HepG2 (cell line): ENCODE data around the gene B3GNT9. TPM values are rescaled to one million over a fixed set of nuclear protein-coding genes. Genes with fewer than 3 reads are reported as not detected.

Experiments used
- CC2D1A ChIP-seq: sonication (generic); formaldehyde crosslinking; IDR thresholded peaks from 2 replicates; pipeline ENCODE4 v1.8.1; 2023; ENCODE audit warnings: mild to moderate bottlenecking, missing genetic modification reagents
- CENPX ChIP-seq: sonication (generic); formaldehyde crosslinking; IDR thresholded peaks from 2 replicates; pipeline ENCODE4 v1.9.0; 2021; ENCODE audit warnings: mild to moderate bottlenecking, missing genetic modification reagents, moderate library complexity
- EHMT2 ChIP-seq: fragments of 200-600 bp; sonication (generic); IDR thresholded peaks from 2 replicates; pipeline ENCODE4 v1.7.0; 2017; ENCODE audit warnings: antibody characterized with exemption, low read depth, low read length, borderline replicate concordance
- FIP1L1 ChIP-seq: fragments of 200-400 bp; formaldehyde crosslinking; IDR thresholded peaks from 2 replicates; pipeline ENCODE4 v1.6.1; 2018; ENCODE audit warnings: low read depth, mild to moderate bottlenecking, low read length, moderate library complexity, borderline replicate concordance; ENCODE audit not compliant: insufficient read depth
- FOXM1 ChIP-seq: sonication (generic); formaldehyde crosslinking; IDR thresholded peaks from 2 replicates; pipeline ENCODE4 v1.5.0; 2020; ENCODE audit warnings: missing genetic modification reagents
- GABPA ChIP-seq, 2 experiments: IDR thresholded peaks; 2 replicates each; pipeline ENCODE4 v1.6.1; 2011 to 2016; ENCODE audit warnings: low read depth in 2 of 2, low read length in 1 of 2, missing biosample characterization in 1 of 2, missing genetic modification characterization in 1 of 2
- GMEB1 ChIP-seq: sonication (generic); formaldehyde crosslinking; IDR thresholded peaks from 2 replicates; pipeline ENCODE4 v1.5.1; 2020; ENCODE audit warnings: missing genetic modification reagents, mild to moderate bottlenecking, borderline replicate concordance
- GPN1 ChIP-seq: sonication (generic); formaldehyde crosslinking; IDR thresholded peaks from 2 replicates; pipeline ENCODE4 v1.5.1; 2020; ENCODE audit warnings: missing genetic modification reagents, borderline replicate concordance
- HES4 ChIP-seq: sonication (generic); formaldehyde crosslinking; IDR thresholded peaks from 2 replicates; pipeline ENCODE4 v1.9.0; 2021; ENCODE audit warnings: mild to moderate bottlenecking, missing genetic modification reagents, borderline replicate concordance
- MAFK ChIP-seq, 2 experiments: IDR thresholded peaks in 1 of 2; conservative IDR thresholded peaks in 1 of 2; 2 replicates each; pipeline ENCODE4 v1.6.1; 2011; ENCODE audit warnings: improper control_type of control experiment in 2 of 2, low read length in 2 of 2
- MYNN ChIP-seq: sonication (generic); formaldehyde crosslinking; IDR thresholded peaks from 2 replicates; pipeline ENCODE4 v1.4.0; 2020; ENCODE audit warnings: mild to moderate bottlenecking, low read depth, missing genetic modification reagents
- PAF1 ChIP-seq: IDR thresholded peaks from 2 replicates; pipeline ENCODE4 v1.6.1; 2016; ENCODE audit warnings: missing genetic modification reagents, missing compliant biosample characterization
- PHF8 ChIP-seq: sonication (generic); formaldehyde crosslinking; IDR thresholded peaks from 2 replicates; pipeline ENCODE4 v1.5.0; 2020; ENCODE audit warnings: missing genetic modification reagents
- POGZ ChIP-seq: sonication (generic); formaldehyde crosslinking; IDR thresholded peaks from 2 replicates; pipeline ENCODE4 v1.4.0; 2020; ENCODE audit warnings: mild to moderate bottlenecking, missing genetic modification reagents
- SMAD3 ChIP-seq: sonication (generic); formaldehyde crosslinking; IDR thresholded peaks from 2 replicates; pipeline ENCODE4 v1.4.0; 2020; ENCODE audit warnings: missing genetic modification reagents
- TERF1 ChIP-seq: sonication (generic); formaldehyde crosslinking; IDR thresholded peaks from 2 replicates; pipeline ENCODE4 v1.8.0; 2022; ENCODE audit warnings: mild to moderate bottlenecking, missing genetic modification reagents, moderate library complexity
- TIGD3 ChIP-seq: sonication (generic); formaldehyde crosslinking; IDR thresholded peaks from 2 replicates; pipeline ENCODE4 v1.5.1; 2020; ENCODE audit warnings: mild to moderate bottlenecking, missing genetic modification reagents, borderline replicate concordance
- ZBTB25 ChIP-seq: IDR thresholded peaks from 2 replicates; pipeline ENCODE4 v1.6.1; 2018; ENCODE audit warnings: missing genetic modification reagents
- ZNF280D ChIP-seq: sonication (generic); formaldehyde crosslinking; IDR thresholded peaks from 2 replicates; pipeline ENCODE4 v1.5.1; 2020; ENCODE audit warnings: mild to moderate bottlenecking, missing genetic modification reagents
- ZNF546 ChIP-seq: sonication (generic); formaldehyde crosslinking; conservative IDR thresholded peaks from 2 replicates; pipeline ENCODE4 v1.8.1; 2023; ENCODE audit warnings: mild to moderate bottlenecking, missing genetic modification reagents
- ZNF766 ChIP-seq: sonication (generic); formaldehyde crosslinking; IDR thresholded peaks from 2 replicates; pipeline ENCODE4 v1.5.0; 2020; ENCODE audit warnings: missing genetic modification reagents, borderline replicate concordance
- ZNF773 ChIP-seq: sonication (generic); formaldehyde crosslinking; IDR thresholded peaks from 2 replicates; pipeline ENCODE4 v1.4.0; 2020; ENCODE audit warnings: missing genetic modification reagents, borderline replicate concordance
- polyA plus RNA-seq, 8 experiments: library from polyadenylated mRNA; depleted of rRNA in 3 of 8; stranded (reverse) in 7 of 8; unstranded in 1 of 8; fragments of >200 nt; fragmentation: Illumina TruSeq in 4 of 8; extraction: Trizol in 4 of 8; gene quantifications; 2 replicates each; pipeline versions ENCODE4 v1.2.1 to v1.2.3, GENCODE V29; 2011 to 2016; ENCODE audit warnings: low read depth in 4 of 8, missing spikeins in 1 of 8, mixed read lengths in 1 of 8; ENCODE audit not compliant: insufficient read depth in 1 of 8
- total RNA-seq, 5 experiments: library from RNA; depleted of rRNA; stranded (reverse); fragments of >200 nt; fragmentation: Illumina TruSeq; extraction: Trizol; gene quantifications; 2 replicates each; pipeline ENCODE4 v1.2.3, GENCODE V29; 2016; ENCODE audit warnings: low read depth in 1 of 5

B3GNT9 gene
- total and polyA plus RNA-seq, 2 of the 13 experiments (the other 11 are each of a cell fraction or from before 2014, with no cell fraction given), result 1.5 to 3.1 TPM

- TF ChIP-seq TERF1 (CRISPR knock-in tag), result no peak
- TF ChIP-seq HES4 (CRISPR knock-in tag), result no peak
- no peak for TF ChIP-seq CENPX (CRISPR knock-in tag)
- TF ChIP-seq MYNN (CRISPR knock-in tag), result 0 out of 2 replicates have a peak, but pooled peaks have one; percentile 29
- no peak for TF ChIP-seq PAF1 (CRISPR knock-in tag)
- TF ChIP-seq MAFK (conservative IDR thresholded peaks at IDR 0.05 in 1 of 2, IDR thresholded peaks at IDR 0.05 in 1 of 2; ENCODE audit: low read length in 2 of 2), result no peak
- TF ChIP-seq ZNF773 (CRISPR knock-in tag), result no peak
- no peak for TF ChIP-seq ZNF546 (CRISPR knock-in tag)
- TF ChIP-seq GMEB1, result no peak; the same call in 1 of the 2 replicates
- no peak for TF ChIP-seq FOXM1
- TF ChIP-seq CC2D1A (CRISPR knock-in tag), result no peak
- no peak for TF ChIP-seq FIP1L1
- no peak for TF ChIP-seq POGZ (CRISPR knock-in tag)
- no peak for TF ChIP-seq GABPA (IDR thresholded peaks at IDR 0.05; ENCODE audit: low read depth, low read length)
- no peak for TF ChIP-seq GABPA (CRISPR knock-in tag; IDR thresholded peaks at IDR 0.05; ENCODE audit: low read depth)
- TF ChIP-seq PHF8 (CRISPR knock-in tag), result 0 out of 2 replicates have a peak, but pooled peaks have one; percentile 13
- no peak for TF ChIP-seq EHMT2
- TF ChIP-seq ZNF280D (CRISPR knock-in tag), result no peak
- TF ChIP-seq GPN1 (CRISPR knock-in tag), result no peak
- no peak for TF ChIP-seq SMAD3
- TF ChIP-seq TIGD3 (CRISPR knock-in tag), result no peak
- TF ChIP-seq ZNF766, result no peak
- TF ChIP-seq ZBTB25 (CRISPR knock-in tag), result no peak
These were observed 38.8 kb downstream of the B3GNT9 start (continued) for GRCh38 chr16:67111951-67112444.
